Measurements from ENCODE around the gene C1QTNF12.

Gene C1QTNF12

DNA sequence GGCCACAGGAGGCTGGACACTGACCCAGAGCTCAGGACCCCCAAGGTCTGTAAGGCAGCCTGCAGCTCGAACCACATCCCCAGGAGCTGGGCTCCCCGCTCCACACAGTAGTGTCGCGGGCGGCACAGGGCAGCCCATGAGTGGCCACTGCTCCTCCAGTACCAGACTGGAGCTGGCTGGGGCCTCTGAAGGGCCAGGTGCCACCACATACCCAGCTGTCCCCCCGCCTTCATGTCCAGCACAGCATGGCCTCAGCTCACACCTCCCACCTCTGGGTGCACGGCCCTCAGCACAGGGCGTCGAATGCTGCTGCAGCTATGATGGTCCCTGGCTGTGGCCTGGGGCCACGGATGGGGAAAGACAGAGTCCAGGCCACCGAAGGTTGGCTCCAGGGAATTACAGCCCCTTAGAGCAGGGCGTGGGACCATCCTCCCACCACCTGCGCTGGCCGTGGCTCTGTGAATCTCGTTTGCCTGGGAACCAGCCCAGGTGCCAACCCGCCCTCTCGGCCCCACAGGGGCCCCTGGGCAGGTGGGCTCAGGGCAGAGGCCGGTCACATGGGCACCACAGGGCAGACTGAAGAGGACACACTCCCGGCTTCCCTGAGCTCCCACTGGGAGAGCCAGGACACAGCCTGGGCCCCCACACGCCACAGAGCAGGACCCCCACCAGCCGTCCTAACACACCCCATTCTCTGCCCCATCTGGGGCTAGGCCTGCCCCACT, 30.5 kb downstream of the C1QTNF12 start:
- in situ Hi-C loops (cut with HindIII; ENCODE audit: low sequenced_read_pairs): no loop called here

- in situ Hi-C loops (cut with HindIII; ENCODE audit: low sequenced_read_pairs): no loop called here
Measured at GRCh38 chr1:1215080-1215676, 31.3 kb downstream of the C1QTNF12 start.

- in situ Hi-C loops (cut with HindIII; ENCODE audit: low sequenced_read_pairs): no loop called here
Measured at GRCh38 chr1:1213345-1214265, 32.9 kb downstream of the C1QTNF12 start, which contains the start of gene TNFRSF4. TSS of gene TNFRSF4 (minus strand) at chr1:1214153. CDS start at chr1:1214127, 26 bp downstream.

GRCh38 chr1:1212780-1213344, 33.7 kb downstream of the C1QTNF12 start:
- in situ Hi-C loops (cut with HindIII; ENCODE audit: low sequenced_read_pairs): no loop called here

- in situ Hi-C loops (cut with HindIII; ENCODE audit: low sequenced_read_pairs): no loop called here
Measured at GRCh38 chr1:1211541-1212441, 34.7 kb downstream of the C1QTNF12 start.

GRCh38 chr1:1210726-1211540, 35.6 kb downstream of the C1QTNF12 start:
- in situ Hi-C loops (cut with HindIII; ENCODE audit: low sequenced_read_pairs): no loop called here

GRCh38 chr1:1208713-1209433, 37.6 kb downstream of the C1QTNF12 start:
- in situ Hi-C loops (cut with HindIII; ENCODE audit: low sequenced_read_pairs): no loop called here

GRCh38 chr1:1207571-1207892, 39.0 kb downstream of the C1QTNF12 start:
- in situ Hi-C loops (cut with HindIII; ENCODE audit: low sequenced_read_pairs): no loop called here

DNA sequence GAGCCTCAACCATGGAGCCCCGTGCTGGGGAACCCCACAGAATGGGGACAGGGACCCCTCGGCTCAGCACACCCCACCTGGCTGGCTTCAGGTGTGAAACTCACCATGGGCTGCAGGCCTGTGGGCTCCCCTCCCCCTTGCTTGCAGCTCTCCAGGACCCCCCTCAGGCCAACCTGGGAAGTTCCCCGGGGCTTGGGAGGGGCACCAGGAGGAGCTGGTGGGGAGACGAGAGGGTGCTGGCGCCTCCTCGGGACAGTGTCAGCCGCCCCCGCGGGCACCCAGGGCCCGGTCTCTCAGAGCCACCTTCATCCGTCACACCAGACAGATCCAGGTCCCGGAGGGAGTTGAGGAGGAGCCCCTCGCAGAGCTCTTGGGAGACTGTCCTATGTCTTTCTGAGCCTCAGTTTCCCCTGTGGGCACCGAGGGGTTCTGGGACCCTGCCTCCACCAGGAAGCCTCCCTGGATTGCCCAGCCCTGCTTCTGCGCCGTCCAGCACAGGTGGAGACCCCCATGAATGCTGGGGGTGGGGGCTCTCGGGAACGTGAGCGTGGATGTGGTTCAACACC, 39.5 kb downstream of the C1QTNF12 start:
- in situ Hi-C loops (cut with HindIII; ENCODE audit: low sequenced_read_pairs): no loop called here

DNA sequence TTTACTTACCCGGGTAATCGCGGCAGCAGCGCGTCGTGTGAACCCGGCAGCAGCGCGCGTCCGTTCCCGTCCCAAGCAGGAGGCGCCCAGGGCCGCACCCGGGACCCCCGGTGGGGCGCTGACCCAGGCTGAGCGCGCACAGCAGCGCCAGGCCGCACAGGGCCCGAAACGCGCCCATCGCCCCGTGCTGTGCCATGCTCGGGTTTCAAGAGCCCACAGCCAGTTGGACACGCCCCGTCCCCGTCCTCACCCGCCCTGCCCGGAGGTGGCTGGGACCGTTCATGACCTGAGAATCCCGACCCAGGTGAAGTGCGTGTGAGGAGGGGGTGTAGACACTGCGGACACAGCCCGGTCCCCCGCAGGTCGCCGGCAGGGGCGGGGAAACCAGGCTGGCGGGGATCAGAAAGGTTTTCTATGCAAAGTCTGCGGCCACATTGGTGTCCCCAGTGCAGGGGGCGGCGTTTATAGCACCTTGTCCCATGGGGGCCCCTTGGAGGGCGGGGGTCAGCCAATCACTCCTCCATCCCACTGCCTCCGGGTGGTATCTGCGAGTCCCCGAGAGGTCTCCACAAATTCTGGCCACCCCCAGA, 40.1 kb downstream of the C1QTNF12 start, which contains the start of gene TNFRSF18:
TSS of gene TNFRSF18 (minus strand) at position 217 of the 590 bp plus-strand sequence. CDS start at position 196, 21 bp downstream.
- in situ Hi-C loops (cut with HindIII; ENCODE audit: low sequenced_read_pairs): no loop called here

GRCh38 chr1:1205769-1206375, 40.6 kb downstream of the C1QTNF12 start:
- in situ Hi-C loops (cut with HindIII; ENCODE audit: low sequenced_read_pairs): no loop called here

DNA sequence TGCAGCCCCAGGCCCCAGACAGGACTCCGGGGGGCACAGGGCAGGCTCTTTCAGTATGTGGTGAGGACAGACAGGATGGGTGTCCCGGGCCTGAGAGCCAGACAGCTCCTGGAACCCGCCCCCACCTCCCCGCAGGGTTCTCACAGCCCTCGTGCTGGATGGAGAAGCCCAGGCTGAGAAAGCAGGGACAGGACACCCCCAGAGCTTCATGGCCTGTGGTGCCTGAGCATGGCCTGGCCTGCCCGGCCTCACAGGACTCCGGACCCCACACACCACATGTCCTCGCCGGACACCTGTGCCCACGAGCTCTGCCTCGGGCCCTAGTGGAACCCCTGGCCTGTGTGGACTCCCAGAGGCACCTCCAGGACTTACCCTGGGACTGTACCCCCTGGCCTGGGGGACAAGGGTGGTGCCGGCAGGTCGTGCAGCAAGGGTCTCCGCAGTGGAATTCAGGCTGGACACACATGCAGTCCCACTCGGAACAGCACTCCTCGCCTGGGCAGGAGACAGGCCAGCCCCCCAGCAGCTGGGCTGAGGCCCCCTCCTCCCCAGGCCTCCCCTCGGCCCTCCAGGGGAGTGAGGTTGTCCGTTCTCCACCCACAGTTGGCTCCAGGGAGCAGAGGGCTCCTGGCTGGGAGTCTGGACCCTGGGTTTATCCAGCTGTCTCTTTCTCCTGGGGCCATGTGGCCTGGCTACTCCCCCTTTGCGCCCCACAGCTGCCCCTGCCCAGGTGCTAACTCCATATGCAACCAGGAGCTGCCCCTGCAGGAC, 41.3 kb downstream of the C1QTNF12 start:
- in situ Hi-C loops (cut with HindIII; ENCODE audit: low sequenced_read_pairs): no loop called here

- in situ Hi-C loops (cut with HindIII; ENCODE audit: low sequenced_read_pairs): no loop called here
Measured at GRCh38 chr1:1204425-1204920, 42.0 kb downstream of the C1QTNF12 start.

GRCh38 chr1:1203561-1204424, 42.7 kb downstream of the C1QTNF12 start:
- in situ Hi-C loops (cut with HindIII; ENCODE audit: low sequenced_read_pairs): no loop called here

GRCh38 chr1:1202831-1203560, 43.5 kb downstream of the C1QTNF12 start:
- in situ Hi-C loops (cut with HindIII; ENCODE audit: low sequenced_read_pairs): no loop called here

All from endothelial cell of hepatic sinusoid (primary cell).